GM12892 (cell line): ENCODE results near the gene KITLG.
"Not testable (repeated sequence)": the region's sequence is repeated elsewhere in the genome, so short reads cannot be mapped to it uniquely, and the experiment has no call there.

ENCODE experiments used
- DNase-seq: peaks from one replicate; pipeline ENCODE4 v3.0.0; 2011; ENCODE audit not compliant: insufficient read length
- FAIRE-seq: peaks from 2 replicates; lab custom pipeline; 2011; peaks lifted over from hg19 to GRCh38; lab: Jason Lieb, UNC
- POLR2A ChIP-seq: IDR thresholded peaks from 2 replicates; pipeline ENCODE4 v1.6.1; 2011; ENCODE audit warnings: low read depth, low read length, control low read depth
- POLR2AphosphoS5 ChIP-seq: IDR thresholded peaks from 2 replicates; pipeline ENCODE4 v1.6.1; 2011; ENCODE audit warnings: low read depth, low read length, control low read depth
- TAF1 ChIP-seq: IDR thresholded peaks from 2 replicates; pipeline ENCODE4 v1.6.1; 2011; ENCODE audit warnings: low read depth, mild to moderate bottlenecking, control low read depth, low read length, borderline replicate concordance

The KITLG gene

DNA sequence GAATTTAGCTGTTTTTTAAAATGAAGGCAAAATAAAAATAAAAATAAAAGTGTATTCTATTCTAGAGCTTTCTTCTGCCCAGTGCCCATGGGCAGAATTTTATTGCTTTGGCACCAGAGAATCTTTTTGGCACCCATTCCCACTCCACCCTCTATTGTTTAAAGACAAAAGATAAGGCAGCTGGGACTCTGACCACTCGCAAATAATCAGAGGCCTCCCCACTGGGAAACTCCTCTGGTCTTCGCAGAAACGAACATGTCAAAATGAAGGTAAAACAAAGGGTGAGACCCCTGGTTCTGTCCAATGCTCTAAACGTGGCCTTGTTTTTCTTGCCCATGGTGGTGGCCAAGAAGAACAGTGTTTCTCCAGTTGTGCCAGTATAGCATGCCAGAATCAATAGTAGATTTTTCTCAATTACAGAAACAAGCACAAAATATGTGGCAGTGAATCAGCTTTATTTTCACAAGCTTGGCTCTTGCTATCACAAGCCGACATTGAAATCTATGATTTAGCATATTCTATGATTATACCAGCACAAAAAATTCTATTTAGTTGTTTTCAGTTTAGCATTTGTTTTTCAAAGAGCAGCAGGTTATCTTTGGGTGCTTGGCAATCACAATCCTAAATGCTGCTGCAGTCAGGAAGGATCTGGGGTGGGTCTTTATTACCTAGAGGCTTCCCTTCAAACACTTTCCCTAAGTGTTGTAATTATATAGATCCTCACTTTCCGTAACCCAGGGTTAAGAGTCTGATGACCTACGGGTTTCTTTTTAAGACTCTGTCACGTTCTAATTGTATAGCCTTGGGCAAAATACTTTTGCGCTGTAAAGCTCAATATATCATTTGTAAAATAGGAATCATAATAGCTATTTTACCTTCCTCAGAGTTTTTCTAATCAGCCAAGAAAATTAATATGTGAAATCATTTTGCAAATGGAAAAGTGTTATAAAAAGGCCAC lies 50.5 kb downstream of the KITLG start:
- FAIRE-seq (no peak), DNase-seq (no peak)
- no peak for TF ChIP-seq POLR2AphosphoS5
- no peak for TF ChIP-seq TAF1
- no peak for TF ChIP-seq POLR2A

DNA sequence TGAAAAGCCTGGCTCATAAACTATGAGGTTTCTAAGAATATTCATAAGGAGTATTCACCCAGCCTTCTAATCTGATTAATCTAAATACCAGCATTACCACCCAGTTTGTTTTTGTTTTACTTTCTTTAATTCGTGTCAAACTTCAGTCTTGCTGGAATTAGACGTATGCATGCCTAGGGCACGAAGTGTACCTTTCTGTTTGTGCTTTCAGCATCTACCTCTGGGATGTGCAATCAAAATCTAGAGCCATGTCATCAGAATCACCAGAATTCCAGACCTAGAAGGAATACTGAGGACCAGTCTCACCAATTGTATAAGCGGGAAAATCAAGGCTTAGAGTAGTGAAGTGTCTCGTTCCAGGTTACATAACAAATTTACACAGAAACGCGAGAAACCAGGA lies 57.3 kb downstream of the KITLG start:
- DNase-seq (no peak), FAIRE-seq (no peak)
- TF ChIP-seq POLR2A = no peak
- no peak for TF ChIP-seq POLR2AphosphoS5
- no peak for TF ChIP-seq TAF1

DNA sequence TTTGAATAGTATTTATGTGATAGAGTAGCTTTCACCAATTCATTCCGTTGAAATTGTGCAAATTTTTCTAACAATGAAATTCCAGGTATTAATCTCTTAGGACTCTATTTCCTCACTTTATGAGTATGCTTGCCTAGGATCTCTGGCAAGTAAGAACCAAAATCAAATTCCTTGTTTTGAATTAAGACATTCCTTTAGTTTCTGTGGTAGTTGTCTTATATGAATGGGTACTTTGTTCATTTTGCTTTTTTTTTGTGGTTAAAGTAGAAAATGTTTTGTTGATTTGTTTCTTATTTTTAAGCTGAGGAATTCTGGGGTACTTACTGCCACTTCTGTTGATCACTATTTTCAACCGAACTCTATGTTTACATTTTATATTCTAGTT lies 59.8 kb downstream of the KITLG start:
- DNase-seq (no peak), FAIRE-seq (no peak)
- TF ChIP-seq TAF1 (no peak), POLR2A (no peak), POLR2AphosphoS5 (no peak)

DNA sequence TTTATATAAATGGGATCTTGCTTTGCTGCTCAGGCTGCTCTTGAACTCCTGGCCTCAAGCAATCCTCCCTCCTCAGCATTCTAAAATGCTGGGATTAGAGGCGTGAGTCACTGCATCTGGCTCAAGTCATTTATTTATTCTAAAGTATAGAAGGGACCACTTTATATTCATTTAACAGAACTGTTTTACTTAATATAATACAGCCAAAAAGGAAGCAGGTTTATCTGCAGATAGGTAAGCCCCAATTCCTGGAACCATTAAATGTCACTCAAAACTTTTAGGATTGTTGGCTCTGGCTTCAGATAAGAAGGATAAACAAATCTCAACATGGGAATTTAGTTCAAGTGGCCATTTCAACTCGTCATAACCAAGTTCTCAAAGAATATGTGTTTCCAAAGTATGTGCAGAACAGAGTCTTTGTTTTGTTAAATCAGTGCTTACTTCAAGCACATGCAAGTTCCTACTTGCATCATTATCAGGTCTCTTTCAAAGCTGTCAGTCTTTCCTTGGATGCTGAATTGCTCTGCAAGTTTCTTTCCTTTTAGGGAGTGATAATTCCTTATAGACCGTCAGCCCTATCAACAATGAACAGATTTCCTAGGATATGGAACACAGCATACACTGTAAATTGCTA lies 60.4 kb downstream of the KITLG start:
- DNase-seq = no peak
- no peak for TF ChIP-seq POLR2AphosphoS5
- no peak for TF ChIP-seq POLR2A
- TF ChIP-seq TAF1 = no peak
- no peak for FAIRE-seq

DNA sequence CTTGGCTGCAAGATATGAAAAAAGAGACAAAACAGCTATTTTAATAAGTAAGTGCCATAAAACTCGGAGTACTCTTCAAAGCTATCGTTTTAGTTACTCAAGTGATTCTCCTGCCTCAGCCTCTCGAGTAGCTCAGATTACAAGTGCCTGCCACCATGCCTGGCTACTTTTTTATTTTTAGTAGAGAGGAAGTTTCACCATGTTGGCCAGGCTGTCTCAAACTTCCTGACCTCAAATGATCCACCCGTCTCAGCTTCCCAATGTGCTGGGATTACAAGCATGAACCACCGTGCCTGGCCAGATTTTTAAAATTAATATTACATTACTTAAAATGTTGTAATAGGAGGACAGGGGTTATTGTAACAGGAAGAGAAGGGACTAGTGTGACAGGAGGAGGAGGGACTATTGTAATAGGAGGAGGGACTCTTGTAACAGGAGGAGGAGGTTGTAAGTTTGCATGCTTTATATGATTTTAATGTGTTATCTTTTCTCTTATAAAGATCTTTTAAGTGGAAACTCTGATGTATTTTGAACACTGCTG lies 61.3 kb downstream of the KITLG start:
- TF ChIP-seq TAF1 = no peak
- TF ChIP-seq POLR2AphosphoS5 = no peak
- no peak for TF ChIP-seq POLR2A
- no peak for FAIRE-seq
- no peak for DNase-seq

DNA sequence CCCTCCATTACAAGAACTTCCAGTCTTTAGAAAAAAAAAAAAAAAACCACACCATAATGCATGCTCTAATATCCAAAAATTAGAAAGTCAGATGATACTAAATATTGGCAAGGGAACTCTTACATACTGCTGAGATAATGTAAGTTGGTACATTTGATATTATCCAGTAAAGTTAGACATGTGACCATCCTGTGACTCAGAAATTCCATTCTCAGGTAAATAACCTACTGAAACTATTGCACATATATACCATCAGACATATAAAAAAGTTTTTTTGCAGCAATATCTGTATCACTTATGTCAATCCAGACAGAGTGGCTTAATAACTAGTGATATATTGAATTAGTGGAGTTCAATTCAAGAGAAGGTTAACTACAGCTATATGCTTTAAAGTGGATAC lies 63.5 kb downstream of the KITLG start:
- DNase-seq (no peak), FAIRE-seq (no peak)
- TF ChIP-seq POLR2A (no peak), POLR2AphosphoS5 (no peak), TAF1 (no peak)

DNA sequence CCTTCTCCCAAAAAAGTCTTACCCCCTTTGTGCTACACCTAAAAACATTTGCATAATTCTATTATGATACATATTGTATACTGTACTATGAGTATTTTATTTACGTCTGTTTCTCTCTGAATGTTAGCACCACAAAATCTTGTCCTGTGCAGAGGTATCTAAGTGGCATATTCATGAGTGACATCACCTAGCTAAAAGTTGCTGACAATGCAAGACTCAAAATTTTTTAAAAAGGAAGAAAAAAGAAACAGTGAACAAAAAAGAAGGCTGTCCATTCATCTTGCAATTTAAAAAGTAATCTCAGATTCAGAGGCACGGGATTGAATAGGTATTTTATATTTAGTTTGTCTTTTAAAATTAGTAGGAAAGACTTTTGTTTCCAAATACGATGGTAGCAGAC lies 69.4 kb downstream of the KITLG start:
- TF ChIP-seq POLR2A (no peak), POLR2AphosphoS5 (no peak), TAF1 (no peak)
- DNase-seq (no peak), FAIRE-seq (no peak)

DNA sequence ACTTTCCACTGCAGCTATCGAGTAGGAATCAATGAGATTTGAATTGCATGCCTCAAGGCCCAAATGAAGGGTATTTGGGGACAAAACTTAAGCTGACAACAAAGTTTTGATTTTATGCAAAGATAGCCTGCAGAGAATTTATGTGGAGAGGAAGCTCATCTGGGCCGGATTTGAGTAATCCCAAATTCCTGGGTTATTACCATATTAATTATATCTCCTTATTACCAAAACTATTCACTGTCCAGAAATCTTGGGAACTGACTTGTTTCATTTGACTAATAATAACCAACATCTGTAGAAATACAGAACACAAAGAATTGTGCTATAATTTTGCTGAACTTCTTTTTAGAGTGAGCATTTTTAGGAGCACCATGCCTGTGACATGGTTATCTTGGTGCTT lies 70.4 kb downstream of the KITLG start:
- DNase-seq = no peak
- TF ChIP-seq POLR2A (no peak), POLR2AphosphoS5 (no peak), TAF1 (no peak)
- FAIRE-seq = no peak

DNA sequence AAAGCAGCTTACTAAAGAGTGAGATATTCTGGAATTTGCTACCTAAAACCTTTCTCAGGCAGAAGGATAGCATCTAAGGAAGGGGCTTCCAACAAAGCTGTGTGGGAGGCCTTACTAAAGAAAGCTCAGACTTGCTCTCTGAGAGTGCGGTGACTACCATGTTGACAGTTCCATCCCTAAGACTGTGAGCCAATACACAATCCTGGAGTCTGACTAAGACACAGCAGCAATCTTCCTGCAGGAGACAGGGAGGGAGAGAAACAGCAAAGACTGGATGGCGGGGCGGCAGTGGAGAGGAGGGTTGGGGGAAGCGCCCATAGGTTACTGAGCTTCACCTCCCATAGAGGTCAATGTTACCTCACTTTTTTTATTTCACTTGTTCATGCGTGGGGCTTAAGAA lies 70.9 kb downstream of the KITLG start:
- FAIRE-seq = no peak

DNA sequence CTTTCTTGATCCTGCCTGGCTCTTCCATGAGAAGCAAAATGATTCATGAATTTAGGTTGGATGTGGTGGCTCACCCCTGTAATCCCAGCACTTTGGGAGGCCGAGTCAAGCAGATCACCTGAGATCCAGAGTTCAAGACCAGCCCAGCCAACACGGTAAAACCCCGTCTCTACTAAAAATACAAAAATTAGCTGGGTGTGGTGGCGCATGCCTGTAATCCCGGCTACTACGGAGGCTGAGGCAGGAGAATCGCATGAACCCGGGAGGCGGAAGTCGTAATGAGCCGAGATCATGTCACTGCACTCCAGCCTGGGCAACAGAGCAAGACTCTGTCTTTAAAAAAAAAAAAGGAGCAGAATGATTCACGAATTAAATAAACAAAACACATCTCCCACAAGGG lies 72.4 kb downstream of the KITLG start:
- not testable (repeated sequence) for FAIRE-seq, DNase-seq

More for the DNA sequence above, 70.9 kb downstream of the KITLG start:
- TF ChIP-seq POLR2AphosphoS5 (no peak), POLR2A (no peak), TAF1 (no peak)
- DNase-seq = no peak

DNA sequence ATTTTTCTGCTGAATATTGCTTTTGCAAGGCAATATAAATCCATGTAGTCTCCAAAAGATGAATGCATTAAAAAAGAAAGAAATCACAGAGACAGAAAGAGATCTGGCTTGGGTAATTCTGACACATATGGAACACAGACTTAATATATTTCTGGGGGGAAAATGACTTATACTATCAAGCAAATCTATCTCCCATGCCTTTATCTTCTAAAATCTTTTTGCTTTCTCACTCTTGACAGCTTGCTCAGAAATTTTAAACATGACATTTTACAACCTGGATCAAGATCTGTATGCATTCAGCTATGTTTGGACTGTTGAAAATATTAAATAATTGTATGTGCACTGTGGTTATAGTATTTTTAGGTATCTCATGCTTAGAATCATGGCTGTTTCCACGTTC lies 73.0 kb downstream of the KITLG start:
- TF ChIP-seq POLR2AphosphoS5 (no peak), TAF1 (no peak), POLR2A (no peak)

More for the DNA sequence above, 73.0 kb downstream of the KITLG start:
- DNase-seq (no peak), FAIRE-seq (no peak)
